ENCODE measurements around the gene SCYL1.

The SCYL1 gene

GRCh38 chr11:65585396-65586246 is 60.7 kb downstream of the SCYL1 start:
- DNase-seq (ENCODE audit: low spot score): no peak

GRCh38 chr11:65586247-65586630 is 61.4 kb downstream of the SCYL1 start:
- DNase-seq (ENCODE audit: low spot score): no peak

- peak; percentile 56 for DNase-seq (ENCODE audit: low spot score)
Observed at GRCh38 chr11:65586676-65587075, 61.8 kb downstream of the SCYL1 start.

Data from AG08396 (cell line).